RWPE2 (cell line): Measurements from ENCODE around the gene ATP5MC2.
A peak's percentile ranks its signal among the peaks of the same experiment; 100 is the strongest.

Experiments used
- ATAC-seq: fragments of 200-7000 bp; cut with Tn5 transposase; 3 replicates; pipeline ENCODE4 v1.9.1; 2021; ENCODE audit warnings: low read depth
- DNase-seq: peaks from one replicate; pipeline ENCODE4 v3.0.0-alpha.2; 2020; ENCODE audit warnings: low spot score
- H3K27ac ChIP-seq: fragments of 450-650 bp; 2 replicates; pipeline ENCODE4 v1.5.1; 2017; ENCODE audit warnings: mild to moderate bottlenecking; ENCODE audit not compliant: poor library complexity, severe bottlenecking
- H3K27me3 ChIP-seq: fragments of 250-450 bp; sonication (Bioruptor Pico); 2 replicates; pipeline ENCODE4 v1.5.1; 2021; ENCODE audit warnings: mild to moderate bottlenecking, moderate library complexity; ENCODE audit not compliant: insufficient read depth, poor library complexity, severe bottlenecking
- H3K36me3 ChIP-seq: fragments of 250-450 bp; sonication (Bioruptor Pico); 2 replicates; pipeline ENCODE4 v1.5.1; 2020; ENCODE audit warnings: low read depth, mild to moderate bottlenecking, moderate library complexity
- H3K4me1 ChIP-seq: fragments of 250-450 bp; sonication (Bioruptor Pico); 2 replicates; pipeline ENCODE4 v1.5.1; 2021; ENCODE audit warnings: mild to moderate bottlenecking, moderate library complexity; ENCODE audit not compliant: insufficient read depth, poor library complexity, severe bottlenecking
- H3K4me3 ChIP-seq: fragments of 250-450 bp; sonication (Bioruptor Pico); 2 replicates; pipeline ENCODE4 v1.5.1; 2021; ENCODE audit warnings: mild to moderate bottlenecking, moderate library complexity; ENCODE audit not compliant: severe bottlenecking
- H3K9me3 ChIP-seq: fragments of 250-450 bp; sonication (Bioruptor Pico); 2 replicates; pipeline ENCODE4 v1.5.1; 2021; ENCODE audit warnings: mild to moderate bottlenecking, moderate library complexity; ENCODE audit not compliant: severe bottlenecking
- CTCF ChIP-seq: fragments of 450-650 bp; IDR thresholded peaks from one replicate; pipeline ENCODE4 v1.5.1; 2017; ENCODE audit warnings: mild to moderate bottlenecking, moderate library complexity; ENCODE audit not compliant: poor library complexity, severe bottlenecking

ATP5MC2 gene

GRCh38 chr12:53695152-53696145, 19.6 kb upstream of the ATP5MC2 start:
- Histone ChIP-seq H3K4me1 (peaks cover 15% of the 10 kb centered on the region), H3K9me3 (no peaks in the 10 kb centered on the region), H3K27me3 (no peaks in the 10 kb centered on the region), H3K4me3 (no peak overlapping the region), H3K27ac (peak overlapping the region; percentile 67), H3K36me3 (no peaks in the 10 kb centered on the region)
- DNase-seq = no peak
- peak; percentile 72 for ATAC-seq
- TF ChIP-seq CTCF = no peak

- DNase-seq = no peak
- H3K9me3 ChIP-seq = no peaks in the 10 kb centered on the region
- peaks cover 15% of the 10 kb centered on the region for H3K4me1 ChIP-seq
- no peak overlapping the region for H3K4me3 ChIP-seq
- no peak overlapping the region for H3K27ac ChIP-seq
- H3K36me3 ChIP-seq = no peaks in the 10 kb centered on the region
- ATAC-seq = no peak
- H3K27me3 ChIP-seq = no peaks in the 10 kb centered on the region
- no peak for TF ChIP-seq CTCF
Observed at GRCh38 chr12:53694756-53695151, 18.9 kb upstream of the ATP5MC2 start.

GRCh38 chr12:53688134-53688533, 12.3 kb upstream of the ATP5MC2 start:
- H3K4me1 ChIP-seq = no peaks in the 10 kb centered on the region
- no peak for TF ChIP-seq CTCF
- DNase-seq = no peak

GRCh38 chr12:53686436-53686835, 10.6 kb upstream of the ATP5MC2 start:
- no peaks in the 10 kb centered on the region for H3K4me1 ChIP-seq
- TF ChIP-seq CTCF = no peak
- H3K36me3 ChIP-seq = no peaks in the 10 kb centered on the region
- no peak overlapping the region for H3K4me3 ChIP-seq
- DNase-seq (no peak), ATAC-seq (no peak)
- no peak overlapping the region for H3K27ac ChIP-seq
- no peaks in the 10 kb centered on the region for H3K9me3 ChIP-seq
- H3K27me3 ChIP-seq = no peaks in the 10 kb centered on the region

More at GRCh38 chr12:53688134-53688533, 12.3 kb upstream of the ATP5MC2 start:
- H3K4me3 ChIP-seq = no peak overlapping the region
- no peak overlapping the region for H3K27ac ChIP-seq
- H3K27me3 ChIP-seq = no peaks in the 10 kb centered on the region
- H3K36me3 ChIP-seq = no peaks in the 10 kb centered on the region
- H3K9me3 ChIP-seq = no peaks in the 10 kb centered on the region
- ATAC-seq = no peak
